GM19239 (cell line): ENCODE results near the gene PPP1R12A.

Source experiments
- DNase-seq: peaks from one replicate; pipeline ENCODE4 v3.0.0; 2011; ENCODE audit warnings: low spot score; ENCODE audit not compliant: insufficient read length
- FAIRE-seq: peaks from 2 replicates; lab custom pipeline; 2011; peaks lifted over from hg19 to GRCh38; lab: Jason Lieb, UNC

Gene PPP1R12A

GRCh38 chr12:79938843-79939242 lies 3.9 kb upstream of the PPP1R12A start:
- FAIRE-seq = no peak
- no peak for DNase-seq

GRCh38 chr12:79936670-79937069 lies 1.8 kb upstream of the PPP1R12A start:
- DNase-seq (no peak), FAIRE-seq (no peak)

- FAIRE-seq = peak; percentile 69
Observed at GRCh38 chr12:79935624-79936345, 888 bp upstream of the PPP1R12A start.

GRCh38 chr12:79934281-79935020 lies 446 bp downstream of the PPP1R12A start:
- FAIRE-seq (no peak), DNase-seq (no peak)

More at GRCh38 chr12:79935624-79936345, 888 bp upstream of the PPP1R12A start:
- DNase-seq = no peak

DNA sequence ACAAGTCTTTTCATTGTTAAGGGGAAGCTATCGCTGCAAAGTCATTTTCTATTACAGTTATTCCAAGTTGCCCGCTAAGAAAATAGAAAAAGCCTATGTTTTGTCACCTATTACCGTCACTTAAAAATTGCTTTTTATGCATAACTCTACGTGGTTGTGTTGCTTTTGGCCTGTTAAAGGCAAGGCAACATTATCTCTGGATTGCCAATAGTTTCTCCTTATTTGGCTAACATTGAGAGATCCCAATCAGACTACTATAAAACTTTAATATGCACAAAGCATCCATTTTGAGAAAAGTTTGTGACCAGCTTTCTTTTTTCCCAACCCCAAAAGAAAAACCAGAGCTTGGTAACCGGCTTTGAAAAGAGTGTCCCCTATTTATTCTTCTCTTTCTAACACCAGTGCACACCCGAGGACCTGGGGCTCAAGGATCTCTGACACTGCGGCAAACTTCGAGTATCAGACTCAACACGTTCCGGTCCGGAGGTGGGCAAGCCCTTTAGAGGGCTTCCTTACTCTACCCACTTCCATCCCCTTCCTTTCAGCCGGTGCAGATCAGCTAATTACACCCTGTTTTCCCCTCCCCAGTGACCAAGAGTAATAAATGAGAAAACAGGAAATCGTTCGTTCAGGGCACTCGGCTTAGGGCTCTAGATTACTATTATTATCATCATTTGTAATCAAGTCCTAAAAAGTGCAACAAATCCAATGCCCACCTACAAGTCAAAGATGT lies 1.2 kb downstream of the PPP1R12A start:
- DNase-seq (no peak), FAIRE-seq (peak; percentile 56)

GRCh38 chr12:79933043-79933442 lies 1.9 kb downstream of the PPP1R12A start:
- DNase-seq (no peak), FAIRE-seq (no peak)

DNA sequence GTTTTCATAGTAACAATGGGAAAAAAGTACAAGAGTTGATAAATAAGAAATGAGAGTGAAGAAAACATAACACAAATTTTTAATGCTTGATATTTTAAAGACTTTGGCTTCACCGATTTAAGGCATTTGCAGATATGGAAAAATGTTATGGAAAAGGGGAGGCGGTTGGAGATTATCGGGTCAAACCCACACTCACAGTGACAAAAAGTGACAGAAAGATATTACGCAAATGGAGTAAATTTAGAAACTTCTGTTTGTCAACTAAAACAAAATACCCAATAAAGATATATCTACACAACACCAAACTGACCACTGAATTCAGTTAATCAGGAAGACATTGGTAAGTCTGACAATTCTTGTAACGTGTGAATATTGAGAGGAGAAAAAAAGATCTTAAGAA lies 2.5 kb downstream of the PPP1R12A start:
- FAIRE-seq = no peak

GRCh38 chr12:79929065-79929464 lies 5.8 kb downstream of the PPP1R12A start:
- DNase-seq = no peak
- FAIRE-seq = no peak

More for the DNA sequence above, 2.5 kb downstream of the PPP1R12A start:
- no peak for DNase-seq

GRCh38 chr12:79927772-79928474 lies 7.0 kb downstream of the PPP1R12A start:
- peak; percentile 96 for FAIRE-seq
- DNase-seq = peak; percentile 23

- DNase-seq = no peak
- FAIRE-seq = no peak
Observed at GRCh38 chr12:79926951-79927350, 7.9 kb downstream of the PPP1R12A start.

GRCh38 chr12:79925492-79925891 lies 9.4 kb downstream of the PPP1R12A start:
- FAIRE-seq (no peak), DNase-seq (no peak)

- FAIRE-seq = no peak
- DNase-seq = no peak
Observed at GRCh38 chr12:79921786-79922185, 13.1 kb downstream of the PPP1R12A start.

DNA sequence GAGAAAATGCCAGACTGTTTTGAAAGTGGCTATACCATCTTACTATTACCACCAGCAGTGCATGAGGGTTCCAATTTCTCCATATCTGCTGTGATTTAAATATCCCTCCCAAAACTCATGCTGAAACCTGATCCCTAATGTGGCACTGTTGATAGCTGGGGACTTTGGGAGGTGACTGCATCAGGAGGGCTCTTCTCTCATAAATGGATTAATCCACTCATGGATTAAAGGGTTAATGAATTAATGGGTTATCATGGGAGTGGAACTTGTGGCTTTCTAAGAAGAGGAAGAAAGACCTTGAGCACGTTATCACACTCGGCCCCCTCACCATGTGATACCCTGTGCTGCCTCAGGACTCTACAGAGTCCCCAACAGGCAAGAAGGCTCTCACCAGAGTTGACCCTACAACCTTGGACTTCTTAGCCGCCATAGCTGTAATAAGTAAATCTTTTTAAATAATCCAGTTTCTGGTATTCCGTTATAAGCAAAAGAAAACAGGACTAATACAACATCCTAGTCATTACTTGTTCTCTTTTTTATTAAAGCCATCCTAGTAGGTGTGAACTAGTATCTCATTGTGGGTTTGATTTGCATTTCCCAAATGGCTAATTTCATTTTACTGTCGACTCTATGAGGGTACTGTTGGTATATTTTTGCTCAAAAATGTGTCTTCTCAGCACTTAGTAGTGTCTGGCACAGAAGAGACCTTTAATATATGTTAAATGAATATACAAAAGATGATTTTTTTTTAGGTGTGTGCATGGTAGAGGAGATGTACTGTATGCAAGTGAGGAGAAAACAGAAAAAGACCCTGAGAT lies 14.3 kb downstream of the PPP1R12A start:
- DNase-seq (no peak), FAIRE-seq (no peak)

GRCh38 chr12:79919762-79920161 lies 15.1 kb downstream of the PPP1R12A start:
- no peak for DNase-seq
- no peak for FAIRE-seq

- FAIRE-seq = no peak
- no peak for DNase-seq
Observed at GRCh38 chr12:79916826-79917225, 18.1 kb downstream of the PPP1R12A start.

GRCh38 chr12:79911889-79912656 lies 22.8 kb downstream of the PPP1R12A start:
- no peak for DNase-seq
- FAIRE-seq = peak; percentile 23

- peak; percentile 52 for FAIRE-seq
- DNase-seq = no peak
Observed at GRCh38 chr12:79908366-79908765, 26.5 kb downstream of the PPP1R12A start.

DNA sequence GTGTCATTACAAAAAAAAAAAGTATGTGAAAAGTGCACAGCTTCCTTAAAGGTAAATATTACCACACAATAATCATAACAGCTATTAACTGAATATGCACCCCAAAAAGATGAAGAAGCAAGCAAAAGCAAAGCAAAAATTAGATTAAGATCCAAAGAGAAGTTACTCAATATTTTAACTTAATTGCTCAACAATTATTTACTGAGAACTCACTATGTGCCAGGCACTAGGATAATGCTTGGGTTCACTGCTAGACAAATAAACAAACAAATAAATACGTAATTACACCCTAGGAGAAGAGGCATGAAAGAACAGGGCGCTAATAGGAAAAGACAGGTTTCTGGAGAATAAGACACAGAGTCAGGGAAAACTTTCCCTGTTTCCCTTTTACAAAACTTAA lies 33.4 kb downstream of the PPP1R12A start:
- no peak for FAIRE-seq
- no peak for DNase-seq

GRCh38 chr12:79900951-79901350 lies 33.9 kb downstream of the PPP1R12A start:
- no peak for FAIRE-seq
- DNase-seq = no peak
